HG03354 (cell line): ENCODE data around the gene FOXC2.

Experiments
- ATAC-seq: cut with Tn5 transposase; IDR thresholded peaks from one replicate; pipeline ENCODE4 v1.9.1; 2021; ENCODE audit warnings: mild to moderate bottlenecking; ENCODE audit not compliant: unreplicated experiment, poor library complexity, severe bottlenecking

FOXC2 gene

GRCh38 chr16:86604436-86605193 lies 38.0 kb downstream of the FOXC2 start:
- ATAC-seq: peak; percentile 82

- ATAC-seq: no peak
Observed at GRCh38 chr16:86605950-86606349, 39.3 kb downstream of the FOXC2 start.

GRCh38 chr16:86608301-86608747 lies 41.7 kb downstream of the FOXC2 start:
- ATAC-seq: no peak

GRCh38 chr16:86609115-86609514 lies 42.5 kb downstream of the FOXC2 start:
- ATAC-seq: no peak

- ATAC-seq: no peak
Observed at GRCh38 chr16:86609661-86610060, 43.0 kb downstream of the FOXC2 start.

GRCh38 chr16:86610779-86611524 lies 44.3 kb downstream of the FOXC2 start:
- no peak for ATAC-seq

GRCh38 chr16:86611525-86611855 lies 44.9 kb downstream of the FOXC2 start:
- no peak for ATAC-seq

GRCh38 chr16:86611941-86612340 lies 45.3 kb downstream of the FOXC2 start:
- no peak for ATAC-seq

GRCh38 chr16:86614699-86615098 lies 48.1 kb downstream of the FOXC2 start:
- no peak for ATAC-seq

GRCh38 chr16:86616906-86617305 lies 50.3 kb downstream of the FOXC2 start:
- ATAC-seq: no peak

GRCh38 chr16:86618431-86619238 lies 52.0 kb downstream of the FOXC2 start:
- ATAC-seq: no peak
